Measurements from ENCODE around the gene RPS6KL1.
A peak's percentile ranks its signal among the peaks of the same experiment; 100 is the strongest.

Gene RPS6KL1

DNA sequence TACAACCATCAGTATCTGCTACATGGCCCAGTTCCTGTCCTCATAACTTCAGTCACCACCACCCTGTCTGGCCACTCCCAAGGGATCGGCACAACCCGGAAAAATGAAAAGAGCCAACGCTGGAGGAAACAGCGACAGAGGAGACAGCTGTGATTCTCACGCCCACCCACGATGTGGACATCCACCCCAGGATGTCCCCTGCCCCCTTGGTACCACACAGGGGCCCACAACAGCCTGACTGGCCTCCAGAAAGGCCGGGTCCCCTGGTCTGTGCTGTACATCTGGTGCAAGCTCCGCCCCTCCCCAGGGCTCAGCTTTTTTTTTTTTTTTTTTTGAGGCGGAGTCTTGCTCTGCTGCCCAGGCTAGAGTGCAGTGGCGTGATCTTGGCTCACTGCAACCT is 12.5 kb downstream of the RPS6KL1 start:
- no peak for DNase-seq

DNA sequence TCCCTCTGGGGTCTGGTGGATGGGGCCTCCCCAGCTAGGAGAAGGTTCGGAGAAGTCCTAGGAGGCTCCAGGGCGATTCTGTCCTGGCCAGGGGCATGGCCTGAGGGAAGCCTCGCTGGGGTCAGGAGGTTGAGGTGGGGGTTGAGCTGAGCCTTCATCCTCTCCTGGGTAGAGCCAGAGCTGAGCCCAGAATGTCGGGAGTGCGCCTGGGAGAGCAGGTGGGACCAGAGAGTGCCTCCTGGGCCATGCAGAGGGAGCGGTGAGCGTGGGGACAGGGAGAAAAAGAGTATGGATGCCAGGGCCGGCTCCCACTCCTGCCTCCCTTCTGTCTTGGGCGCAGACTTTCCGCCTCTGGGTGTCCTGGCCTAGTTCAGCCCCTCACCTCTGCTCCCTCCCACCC is 13.1 kb downstream of the RPS6KL1 start:
- DNase-seq = no peak

DNA sequence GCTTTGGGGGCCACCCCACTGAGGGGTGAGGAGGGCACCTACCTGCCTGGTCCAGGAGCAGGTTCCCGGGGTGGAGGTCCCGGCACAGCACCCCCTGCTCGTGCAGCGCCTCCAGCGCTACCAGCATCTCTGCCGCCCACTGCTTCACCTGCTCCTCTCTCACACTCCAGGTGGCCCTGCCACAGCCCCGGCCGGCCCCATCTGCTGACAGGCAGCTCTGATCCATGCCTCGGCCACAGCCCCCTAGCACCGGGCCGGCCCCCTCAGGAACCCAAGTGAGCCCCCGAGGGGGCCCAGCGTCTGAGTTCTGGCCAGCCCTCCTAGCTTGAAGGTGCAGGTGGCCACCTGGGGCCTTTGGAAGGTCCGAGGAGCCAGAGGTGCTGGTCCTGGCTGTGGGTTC is 13.6 kb downstream of the RPS6KL1 start:
- no peak for DNase-seq

DNA sequence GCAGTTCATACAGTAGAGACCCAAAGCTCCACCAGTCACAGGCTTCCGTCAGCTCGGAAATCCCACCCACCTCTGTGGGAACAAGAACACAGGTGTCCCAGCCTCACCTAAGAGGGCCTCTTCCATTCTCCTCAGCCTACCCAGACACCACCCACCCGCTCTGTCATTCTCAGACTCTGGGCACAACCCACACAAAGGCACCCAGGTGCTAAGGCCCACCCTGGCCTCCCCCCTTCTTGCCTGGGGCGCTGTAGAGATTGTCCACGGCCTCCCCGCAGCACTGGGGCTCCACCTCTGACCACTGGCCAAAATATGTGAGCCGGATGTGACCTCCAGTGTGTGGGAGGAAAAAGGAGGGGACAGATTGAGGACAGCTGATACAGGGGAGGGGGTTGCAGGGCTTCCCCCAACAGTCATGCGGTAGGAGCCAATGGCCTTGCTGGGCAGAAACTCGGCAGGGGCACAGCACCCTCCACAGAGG is 14.2 kb downstream of the RPS6KL1 start:
- DNase-seq = no peak

DNA sequence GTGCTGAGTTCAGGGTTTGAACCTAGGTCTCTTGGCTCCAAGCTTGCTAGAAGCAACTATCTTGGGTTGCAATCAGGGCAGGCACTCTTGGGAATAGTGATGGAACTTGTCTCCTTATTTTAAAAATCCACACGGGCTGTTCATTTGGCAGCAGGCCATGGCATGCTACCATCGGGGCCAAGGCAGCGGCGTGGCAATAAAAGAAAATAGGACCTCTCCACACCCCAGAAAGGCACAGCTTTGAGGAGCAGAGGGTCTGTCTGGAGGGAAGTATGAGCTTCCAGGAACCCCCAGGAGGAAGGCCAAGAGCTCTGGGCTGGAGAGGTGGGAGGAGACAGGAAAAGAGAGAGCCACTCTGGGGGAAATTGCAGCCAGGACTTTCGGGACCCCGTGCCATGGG is 15.3 kb downstream of the RPS6KL1 start:
- DNase-seq = no peak

DNA sequence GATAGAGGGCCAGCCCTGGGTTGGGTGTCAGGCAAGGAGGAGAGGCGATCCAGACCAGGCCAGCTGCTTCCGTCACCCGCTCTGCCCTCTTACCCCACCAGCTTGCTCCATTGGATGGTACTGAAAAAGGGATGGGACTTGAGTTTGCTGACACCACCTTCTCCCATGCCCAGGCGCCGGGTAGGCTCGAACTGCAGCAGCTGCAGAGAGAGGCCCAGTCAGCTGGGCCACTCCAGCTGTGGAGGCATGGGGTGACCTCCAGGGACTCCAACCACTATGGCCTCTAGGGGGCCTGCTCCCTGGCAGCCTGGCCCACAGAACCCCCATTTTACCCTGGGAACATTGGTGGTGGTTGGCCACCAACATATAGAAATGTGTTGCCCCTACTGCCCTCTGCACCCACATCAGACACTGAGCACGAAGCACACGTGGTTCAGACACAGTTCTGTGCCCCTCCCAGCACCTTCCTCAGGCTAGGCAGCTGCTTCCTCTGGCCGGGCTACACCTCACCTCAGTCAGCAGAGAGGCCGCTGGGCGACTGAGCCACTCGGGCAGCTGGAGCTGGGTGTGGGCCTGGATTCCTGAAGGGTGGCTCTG is 16.0 kb downstream of the RPS6KL1 start:
- DNase-seq = no peak

DNA sequence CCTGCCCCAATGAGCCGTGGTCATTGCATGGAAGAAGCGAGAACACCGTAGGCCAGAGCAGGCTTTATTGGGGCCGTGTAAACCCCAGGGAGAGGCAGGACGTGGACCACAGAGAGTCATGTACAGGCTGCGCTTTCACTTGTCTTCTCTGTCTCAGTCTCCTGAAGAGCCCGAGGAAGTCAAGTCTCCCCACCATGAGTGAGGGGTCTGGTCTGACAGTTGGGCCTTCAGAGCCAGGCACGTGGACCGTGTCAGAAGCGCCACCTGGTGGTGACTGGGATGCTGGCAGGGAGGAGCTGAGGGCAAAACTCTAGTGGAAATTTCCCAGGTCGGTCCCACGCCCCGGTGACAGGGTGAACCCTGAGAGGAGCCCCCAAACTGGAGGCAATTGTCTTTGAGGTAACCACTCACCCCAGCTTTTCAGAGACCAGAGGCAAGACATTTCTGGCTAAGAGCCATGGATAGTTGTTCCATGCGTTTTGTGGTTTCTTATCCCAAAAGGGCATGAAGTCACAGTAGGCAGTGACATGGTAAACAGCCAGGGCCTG is 17.4 kb downstream of the RPS6KL1 start:
- DNase-seq = no peak

DNA sequence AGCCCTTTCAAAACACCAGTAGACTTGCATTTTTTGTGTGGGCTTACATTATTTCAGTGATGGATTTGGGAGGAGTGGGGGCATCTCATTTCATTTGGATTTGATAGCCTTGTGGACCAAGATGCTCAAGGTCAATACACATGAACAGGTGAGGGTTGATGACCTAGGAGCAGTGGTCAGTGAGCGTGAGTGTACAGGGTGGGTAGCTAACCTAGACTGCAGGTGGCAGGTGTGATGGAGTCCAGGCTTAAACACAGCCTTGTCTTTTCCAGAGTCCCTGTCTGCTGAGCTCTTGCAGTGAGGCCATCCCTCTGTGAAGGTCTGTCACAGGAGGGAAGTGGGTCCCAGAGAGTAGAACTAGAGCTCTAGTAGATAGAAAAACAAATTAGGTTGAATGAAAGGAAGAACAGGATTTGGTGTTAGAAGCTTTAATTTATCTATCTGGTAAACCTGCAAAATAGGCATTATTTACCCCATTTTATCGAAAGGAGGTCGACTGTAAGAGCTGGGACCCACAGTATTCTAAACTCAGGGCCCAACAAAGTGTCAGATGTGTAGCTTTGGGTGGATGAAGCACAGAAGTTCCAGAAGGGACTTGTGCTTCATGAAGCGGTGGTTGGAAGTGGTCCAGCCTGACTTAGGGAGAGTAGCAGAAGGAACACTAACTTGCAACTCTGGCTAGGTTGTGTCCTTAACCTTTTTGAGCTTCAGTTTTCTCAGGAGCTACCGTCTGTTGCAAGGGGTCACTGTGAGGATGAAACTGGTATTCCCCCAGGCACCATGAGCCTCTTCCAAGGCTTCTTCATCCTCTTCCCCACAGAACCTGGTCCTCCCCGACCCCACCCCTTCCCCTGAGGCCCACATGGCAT is 18.2 kb downstream of the RPS6KL1 start:
- no peak for DNase-seq

DNA sequence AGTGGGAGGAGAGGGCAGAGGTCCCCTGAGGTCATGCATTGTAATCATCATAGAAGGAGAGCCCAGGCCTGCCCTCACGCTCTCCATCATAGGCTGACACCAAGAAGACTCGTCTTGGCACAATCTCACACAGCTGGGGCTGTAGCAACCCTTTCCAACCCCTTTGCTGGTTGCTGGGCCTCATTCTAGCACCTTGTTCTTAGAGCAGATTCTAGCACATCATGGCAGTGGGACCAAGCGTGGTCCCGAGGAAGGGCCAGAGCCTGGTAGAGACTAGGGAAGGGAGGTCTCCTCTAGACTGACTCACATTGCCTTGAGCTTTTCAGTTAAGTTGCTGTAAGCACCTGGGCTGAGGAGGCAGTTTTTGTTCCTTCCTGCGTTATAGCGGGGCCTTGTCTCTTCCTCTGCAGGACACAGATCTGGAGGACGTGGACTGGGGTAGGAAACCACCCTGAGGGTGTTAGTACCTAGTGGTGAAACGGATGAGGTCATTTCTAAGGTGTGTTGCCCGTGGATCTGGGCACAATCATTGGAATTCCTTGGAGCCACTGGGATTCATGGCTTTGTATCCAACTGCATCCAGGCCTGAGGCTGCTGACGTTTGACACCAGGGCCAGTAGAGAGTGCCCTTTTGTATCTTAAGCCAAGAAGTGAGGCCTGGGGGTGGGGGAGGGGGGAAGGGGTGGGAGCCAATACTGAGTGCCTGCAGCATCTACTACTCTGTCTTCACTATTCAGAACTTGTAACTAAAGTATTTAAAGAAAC is 19.9 kb downstream of the RPS6KL1 start:
- DNase-seq = no peak

DNA sequence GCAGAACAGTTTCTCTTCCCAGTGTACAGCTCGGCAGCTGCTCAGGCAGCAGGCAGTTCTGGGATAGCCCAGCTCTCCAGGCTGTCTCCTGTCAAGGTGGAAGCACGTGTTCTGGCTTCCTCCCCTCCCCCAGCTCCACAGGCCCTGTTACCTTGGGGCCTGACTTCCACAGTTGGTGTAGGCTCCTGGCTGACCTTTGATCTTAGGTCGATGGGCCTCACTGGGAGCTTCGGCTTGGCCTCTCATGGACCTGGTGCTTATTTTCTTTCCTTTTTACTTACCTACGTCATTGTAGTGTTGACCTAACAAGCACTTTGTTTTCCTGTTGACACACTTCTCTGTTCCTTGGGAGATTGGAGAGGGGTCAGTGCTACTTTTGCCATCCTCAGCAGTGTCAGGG is 24.4 kb downstream of the RPS6KL1 start:
- DNase-seq = no peak

DNA sequence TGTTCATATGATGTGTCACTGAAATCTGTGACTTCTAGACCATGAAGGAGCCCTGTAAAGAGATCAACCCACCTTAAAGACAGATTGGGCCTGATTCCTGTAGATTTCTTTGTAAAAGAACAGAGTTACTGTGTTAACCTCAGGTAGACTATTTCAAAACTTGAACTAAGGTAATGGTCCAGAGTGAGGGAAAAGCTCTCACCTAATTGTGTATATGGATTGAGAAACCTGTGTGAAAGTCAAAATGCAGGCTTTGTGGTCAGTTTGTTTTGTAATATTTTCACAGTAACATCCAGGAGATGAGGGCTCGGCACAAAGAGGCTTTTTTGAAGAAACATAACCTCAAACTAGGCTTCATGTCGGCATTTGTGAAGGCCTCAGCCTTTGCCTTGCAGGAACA is 25.0 kb downstream of the RPS6KL1 start:
- DNase-seq = no peak

DNA sequence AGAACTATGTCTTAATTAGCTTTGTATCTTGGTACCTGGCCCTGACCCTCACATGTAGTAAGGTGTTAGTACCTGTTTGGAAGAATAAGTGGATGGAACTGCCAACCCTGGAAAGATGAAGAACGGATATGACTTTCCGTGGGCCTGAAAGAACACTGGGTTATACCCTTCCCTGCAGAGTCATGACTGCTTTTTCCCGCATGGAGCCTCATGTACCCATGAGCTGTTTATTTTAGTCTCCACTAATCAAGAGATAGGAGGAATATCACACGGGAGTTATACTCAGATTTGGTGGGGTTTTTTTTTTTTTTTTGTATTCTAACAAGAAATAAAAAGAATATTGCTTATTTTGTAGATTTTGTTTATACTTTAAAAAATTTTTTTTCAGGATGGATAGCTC is 25.4 kb downstream of the RPS6KL1 start:
- DNase-seq = no peak

DNA sequence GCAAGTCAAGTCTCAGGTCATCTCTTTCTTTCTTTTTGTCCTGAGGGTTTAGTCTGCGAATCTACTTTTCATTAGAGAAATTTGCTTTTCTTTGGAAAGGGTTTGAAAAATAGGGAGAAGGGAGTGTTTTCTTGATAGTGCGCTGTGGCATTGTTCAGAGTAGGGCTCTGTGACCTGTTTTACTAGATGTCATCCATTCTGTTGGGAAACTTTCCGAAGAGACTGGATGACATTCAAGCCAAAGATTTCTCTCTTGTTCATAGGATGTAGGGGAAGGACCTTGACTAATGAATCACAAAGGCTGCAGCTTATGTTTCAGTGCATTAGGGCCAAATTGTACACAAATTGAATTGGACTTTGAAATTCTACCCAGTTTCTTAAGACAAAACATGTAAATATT is 26.7 kb downstream of the RPS6KL1 start:
- no peak for DNase-seq

DNA sequence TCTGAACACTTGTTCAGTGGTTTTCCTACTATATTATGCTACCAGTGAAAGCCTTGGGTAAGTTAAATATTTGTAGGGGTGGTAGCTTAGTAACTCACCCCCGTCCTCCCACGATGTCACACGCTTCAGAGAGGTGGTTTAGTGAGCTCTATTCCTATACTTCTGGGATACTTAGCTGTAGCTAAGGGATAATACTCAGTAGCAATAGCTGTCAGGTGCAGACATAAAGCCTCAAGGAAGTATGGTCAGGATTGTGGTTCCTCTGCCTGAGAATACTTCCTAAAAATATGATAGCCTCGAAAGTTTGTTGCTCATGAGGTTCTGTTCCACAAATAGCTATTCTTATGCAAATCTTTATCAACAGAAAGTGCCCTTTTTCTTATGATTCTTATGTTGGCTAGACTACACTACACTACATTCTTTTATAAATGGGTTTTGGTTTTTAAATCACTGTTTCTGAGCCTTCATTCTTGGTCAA is 29.4 kb downstream of the RPS6KL1 start:
- DNase-seq = no peak

DNA sequence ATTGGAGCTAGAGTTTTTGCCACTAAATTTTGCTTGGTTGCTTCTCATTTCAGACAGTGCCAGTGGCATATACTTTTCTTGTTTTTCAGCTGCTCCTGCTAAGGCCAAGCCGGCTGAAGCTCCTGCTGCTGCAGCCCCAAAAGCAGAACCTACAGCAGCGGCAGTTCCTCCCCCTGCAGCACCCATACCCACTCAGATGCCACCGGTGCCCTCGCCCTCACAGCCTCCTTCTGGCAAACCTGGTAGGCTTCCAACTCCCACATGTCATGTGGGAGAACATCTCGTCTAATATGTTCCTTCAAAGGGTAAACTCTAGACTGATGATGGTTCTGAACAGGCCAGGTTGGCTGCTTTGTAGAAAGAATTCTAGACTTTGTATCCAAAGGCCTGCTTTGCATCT is 30.3 kb downstream of the RPS6KL1 start:
- no peak for DNase-seq

DNA sequence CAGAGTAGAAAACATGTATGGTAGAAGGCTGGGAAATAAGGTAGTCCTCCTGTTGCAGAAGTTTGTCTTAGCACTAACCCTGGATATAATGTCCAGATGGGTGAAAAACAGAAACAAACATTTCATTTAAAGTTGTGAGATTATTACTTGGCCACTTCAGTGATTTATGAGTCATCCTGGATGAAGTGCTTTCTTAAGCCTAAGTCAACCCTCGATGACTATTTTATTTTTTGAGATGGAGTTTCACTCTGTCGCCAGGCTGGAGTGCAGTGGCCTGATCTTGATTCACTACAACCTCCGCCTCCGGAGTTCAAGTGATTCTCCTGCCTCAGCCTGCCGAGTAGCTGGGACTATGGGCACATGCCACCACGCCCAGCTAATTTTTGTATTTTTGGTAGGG is 31.2 kb downstream of the RPS6KL1 start:
- DNase-seq = no peak

DNA sequence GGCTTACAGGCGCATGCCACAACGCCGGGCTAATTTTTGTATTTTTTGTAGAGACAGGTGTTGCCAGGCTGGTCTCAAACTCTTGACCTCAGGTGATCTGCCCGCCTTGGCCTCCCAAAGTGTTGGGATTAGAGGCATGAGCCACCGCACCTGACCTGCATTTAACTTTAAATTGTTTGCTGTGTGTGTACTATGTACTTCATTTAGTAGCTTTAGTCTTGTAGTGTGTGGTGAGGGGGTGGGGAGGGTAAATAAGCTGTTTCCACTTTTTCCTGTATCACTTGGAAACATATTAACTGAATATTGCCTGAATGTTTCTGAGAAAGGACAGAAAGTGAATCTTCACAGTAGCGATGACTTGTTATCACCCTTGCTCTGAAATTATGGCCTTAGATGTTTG is 32.8 kb downstream of the RPS6KL1 start:
- DNase-seq = no peak

DNA sequence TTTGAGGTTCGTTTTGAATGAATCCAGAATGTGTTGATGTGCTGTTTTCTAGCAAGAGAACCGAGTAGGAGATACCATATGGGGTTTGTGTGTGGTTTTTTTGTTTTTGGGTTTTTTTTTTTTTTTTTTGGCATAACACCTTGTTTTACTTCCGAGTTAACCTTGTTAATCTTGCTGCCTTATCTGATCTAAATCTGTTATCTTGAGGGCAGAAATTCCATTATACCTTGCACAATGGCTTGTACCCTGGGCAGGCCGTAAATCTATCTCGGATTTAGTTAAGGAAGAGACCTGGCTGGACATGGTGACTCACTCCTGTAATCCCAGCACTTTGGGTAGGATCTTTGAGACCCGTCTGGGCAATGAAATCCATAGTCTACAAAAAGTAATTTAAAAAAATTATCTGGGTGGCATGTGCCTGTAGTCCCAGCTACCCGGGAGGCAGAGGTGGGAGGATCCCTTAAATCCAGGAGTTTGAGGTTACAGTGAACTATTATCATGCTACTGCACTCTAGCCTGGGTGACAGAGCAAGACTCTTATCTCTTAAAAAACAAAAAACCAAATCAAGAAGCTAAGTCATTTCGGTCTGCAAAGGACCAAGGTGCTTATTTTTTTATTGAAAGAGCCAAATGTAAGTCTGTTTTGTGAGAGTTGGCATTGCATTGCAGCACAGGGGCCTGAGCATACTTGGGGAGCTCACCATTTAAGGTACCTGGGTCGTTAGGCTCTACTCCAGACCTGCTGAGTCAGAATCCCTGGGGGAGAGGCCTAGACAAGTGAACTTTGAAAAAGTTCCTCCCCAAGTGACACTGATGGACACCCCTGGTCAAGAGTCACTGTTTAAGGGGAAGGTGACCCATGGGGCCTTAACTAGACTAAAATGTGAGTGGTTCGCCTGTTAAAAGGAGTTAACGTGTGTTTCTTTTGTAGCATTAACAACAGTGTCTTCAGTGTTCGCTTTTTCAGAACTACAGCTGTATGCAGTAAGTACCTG is 34.6 kb downstream of the RPS6KL1 start:
- no peak for DNase-seq

DNA sequence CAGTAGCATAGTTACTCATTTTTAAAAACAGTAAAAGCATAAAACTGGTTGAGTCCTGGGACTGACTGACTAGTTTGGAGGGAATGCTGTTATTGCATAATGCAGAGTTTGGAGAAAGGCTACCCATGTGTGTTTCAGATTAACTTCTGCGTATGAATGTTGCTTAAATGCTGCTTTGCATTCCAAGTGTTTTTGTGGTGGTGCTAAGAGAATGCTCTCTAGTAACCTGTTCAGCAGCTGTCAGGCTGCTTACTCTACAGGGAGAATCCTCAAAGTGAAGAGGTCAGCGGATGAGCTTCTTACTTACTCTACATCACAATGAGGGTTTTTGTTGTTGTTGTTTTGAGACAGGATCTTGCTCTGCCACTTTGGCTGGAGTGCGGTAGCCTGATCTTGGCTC is 37.1 kb downstream of the RPS6KL1 start:
- no peak for DNase-seq

DNA sequence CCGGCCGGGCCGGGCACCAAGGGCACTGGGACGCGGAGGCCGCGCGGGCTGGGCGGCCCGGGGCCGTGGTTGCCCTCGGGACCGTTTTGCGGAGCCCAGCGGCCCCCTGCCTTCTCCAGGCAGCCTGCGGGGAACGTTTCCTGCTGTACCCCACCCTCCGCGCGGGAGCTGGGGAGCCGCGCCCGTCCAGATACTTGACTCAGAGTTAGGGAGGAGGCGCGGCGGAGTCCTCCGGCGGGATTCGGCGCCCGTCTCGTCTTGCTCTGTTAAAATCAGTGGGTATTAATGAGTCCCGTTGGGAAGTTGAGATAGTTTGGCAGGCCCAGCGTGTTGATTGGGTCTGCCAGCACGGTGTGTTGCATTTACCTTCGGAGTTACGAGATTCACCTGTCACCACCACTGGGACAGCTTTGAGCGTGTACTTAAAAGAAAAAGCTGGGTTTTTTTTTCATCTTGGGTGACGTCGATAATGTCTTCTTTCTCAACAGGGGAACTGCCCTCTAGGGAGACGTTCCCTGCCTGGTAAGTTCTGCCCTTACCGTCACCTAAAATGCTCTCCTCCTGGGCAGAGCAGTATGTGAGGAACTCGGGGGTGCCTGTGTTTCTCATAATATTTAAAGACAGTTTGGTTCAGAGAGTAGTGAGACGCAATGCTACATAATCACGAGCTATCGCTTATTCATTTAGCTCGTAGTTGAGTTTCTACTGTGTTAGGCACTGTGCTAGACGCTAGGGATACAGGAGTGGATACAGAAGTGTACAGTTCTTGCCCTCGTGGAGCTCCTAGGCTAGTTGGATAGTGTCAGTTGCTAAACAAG is 40.7 kb downstream of the RPS6KL1 start:
- no peak for DNase-seq

DNA sequence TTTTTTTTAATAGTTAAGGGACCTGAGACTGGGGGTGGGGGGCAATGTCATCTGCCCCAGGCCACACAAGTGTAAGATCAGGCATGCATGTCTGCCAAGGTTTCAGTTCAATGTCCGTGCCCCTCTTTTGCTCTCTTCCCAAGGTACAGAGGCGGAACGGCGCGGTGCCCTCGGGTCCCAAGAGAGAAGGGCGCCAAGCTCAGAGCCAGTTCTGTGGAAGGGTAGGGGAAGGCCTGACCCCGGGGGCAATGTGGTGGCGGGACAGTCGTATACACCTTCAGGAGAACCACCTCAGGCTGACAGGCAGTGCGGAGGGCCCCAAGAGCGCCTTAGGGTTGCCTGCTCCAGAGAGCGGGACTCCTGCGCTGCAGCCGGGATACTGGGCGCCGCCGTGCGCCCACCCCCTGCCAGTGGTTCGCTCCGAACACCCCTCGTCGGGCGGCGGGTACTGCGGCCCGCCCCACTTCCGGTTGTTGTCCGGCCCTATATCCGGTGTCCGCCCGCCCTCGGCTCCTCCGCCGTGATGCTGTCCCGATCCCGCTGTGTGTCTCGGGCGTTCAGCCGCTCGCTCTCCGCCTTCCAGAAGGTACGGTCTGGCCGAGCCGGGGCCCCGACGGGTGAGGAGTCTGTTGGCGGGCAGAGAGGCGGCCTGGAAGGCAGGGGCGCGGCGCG is 41.5 kb downstream of the RPS6KL1 start, which contains the start of gene DLST:
Gene DLST (plus strand): TSS at position 486 of the 672 bp plus-strand sequence. CDS start 38 bp downstream, at position 524.
- peak; percentile 66 for DNase-seq
